Endothelial cell of umbilical vein (primary cell): ENCODE data around the gene TNN. TPM values are rescaled to one million over a fixed set of nuclear protein-coding genes. Genes with fewer than 3 reads are reported as not detected.
"Not testable (repeated sequence)": the region's sequence is repeated elsewhere in the genome, so short reads cannot be mapped to it uniquely, and the experiment has no call there.

Experiments
- BruUV-seq: library from RNA; stranded (reverse); fragments of 400-500 nt; replicated peaks from 2 replicates; lab custom pipeline; 2021; lab: Mats Ljungman, UMichigan
- CTCF ChIA-PET: fragments of 300-600, 350-600 bp; sonication (Branson Sonifier 250); formaldehyde crosslinking; loops from one replicate; lab custom pipeline; 2021; ENCODE audit warnings: antibody characterized with exemption, inconsistent platforms; lab: Charles Lee
- POLR2A ChIA-PET: fragments of 300-600, 350-600 bp; sonication (Branson Sonifier 250); formaldehyde crosslinking; loops from one replicate; lab custom pipeline; 2021; ENCODE audit warnings: antibody characterized with exemption, inconsistent platforms; lab: Charles Lee
- DNase-seq: peaks from one replicate; pipeline ENCODE4 v3.0.0-alpha.2; 2011; ENCODE audit warnings: low read depth, low spot score
- FAIRE-seq: peaks from 2 replicates; lab custom pipeline; 2011; peaks lifted over from hg19 to GRCh38; lab: Jason Lieb, UNC
- H2AFZ ChIP-seq: 2 replicates; pipeline ENCODE4 v1.6.0; 2012; ENCODE audit warnings: low read depth, low read length, control low read depth, inconsistent platforms
- H3K27ac ChIP-seq: 2 replicates; pipeline ENCODE4 v1.5.1; 2011; ENCODE audit warnings: low read depth, mild to moderate bottlenecking, control low read depth, low read length, moderate library complexity; ENCODE audit not compliant: insufficient read depth
- H3K27me3 ChIP-seq, 2 experiments: 2 replicates each; pipeline versions ENCODE4 v1.6.0 to v1.6.1; 2011; ENCODE audit warnings: low read length in 2 of 2, mixed read lengths in 1 of 2; ENCODE audit not compliant: control insufficient read depth in 2 of 2, insufficient read depth in 2 of 2
- H3K36me3 ChIP-seq, 2 experiments: 2 replicates in 1 of 2; 3 replicates in 1 of 2; pipeline ENCODE4 v1.5.1; 2011; ENCODE audit warnings: low read length in 2 of 2, mild to moderate bottlenecking in 1 of 2, moderate library complexity in 1 of 2; ENCODE audit not compliant: control insufficient read depth in 2 of 2, insufficient read depth in 2 of 2; ENCODE audit errors: extremely low read depth in 1 of 2
- H3K4me1 ChIP-seq: 3 replicates; pipeline ENCODE4 v1.5.1; 2011; ENCODE audit warnings: mild to moderate bottlenecking, low read length; ENCODE audit not compliant: control insufficient read depth, insufficient read depth; ENCODE audit errors: extremely low read depth
- H3K4me2 ChIP-seq: 2 replicates; pipeline ENCODE4 v1.6.1; 2011; ENCODE audit warnings: low read length, control low read depth, mixed read lengths; ENCODE audit not compliant: insufficient read depth
- H3K4me3 ChIP-seq, 3 experiments: fragments of 200-600 bp in 1 of 3; sonication (generic), shearing (Covaris generic) in 1 of 3; replicated peaks in 1 of 3; 2 replicates each; pipeline ENCODE4 v1.5.1; 2011 to 2016; ENCODE audit warnings: control low read depth in 3 of 3, low read length in 3 of 3, mild to moderate bottlenecking in 2 of 3, inconsistent platforms in 1 of 3, low read depth in 1 of 3, moderate library complexity in 1 of 3; ENCODE audit not compliant: insufficient read depth in 1 of 3
- H3K79me2 ChIP-seq: 2 replicates; pipeline ENCODE4 v1.6.0; 2012; ENCODE audit warnings: low read length, inconsistent platforms; ENCODE audit not compliant: control insufficient read depth, insufficient read depth
- H3K9ac ChIP-seq: replicated peaks from 2 replicates; pipeline ENCODE3; 2011; ENCODE audit warnings: low read length, control low read depth; ENCODE audit not compliant: insufficient read depth; ENCODE audit errors: extremely low read depth
- H3K9me1 ChIP-seq: replicated peaks from 3 replicates; pipeline ENCODE4 v1.6.0; 2011; ENCODE audit warnings: mild to moderate bottlenecking, low read length; ENCODE audit not compliant: control insufficient read depth, insufficient read depth; ENCODE audit errors: extremely low read depth
- H3K9me3 ChIP-seq: replicated peaks from 2 replicates; pipeline ENCODE4 v1.5.1; 2012; ENCODE audit warnings: low read length, inconsistent platforms; ENCODE audit not compliant: control insufficient read depth, insufficient read depth
- H4K20me1 ChIP-seq: replicated peaks from 2 replicates; pipeline ENCODE3; 2011; ENCODE audit warnings: mild to moderate bottlenecking, low read length; ENCODE audit not compliant: control insufficient read depth, insufficient read depth; ENCODE audit errors: extremely low read depth
- EZH2 ChIP-seq: IDR thresholded peaks from 2 replicates; pipeline ENCODE4 v1.6.1; 2012; ENCODE audit warnings: borderline replicate concordance, low read depth, mild to moderate bottlenecking, moderate library complexity, low read length, inconsistent platforms; ENCODE audit not compliant: severe bottlenecking
- FOS ChIP-seq: IDR thresholded peaks from 2 replicates; pipeline ENCODE4 v1.6.1; 2011; ENCODE audit warnings: mild to moderate bottlenecking, low read length, moderate library complexity, borderline replicate concordance; ENCODE audit not compliant: insufficient read depth
- GATA2 ChIP-seq: IDR thresholded peaks from 2 replicates; pipeline ENCODE4 v1.7.0; 2011; ENCODE audit warnings: low read depth, mild to moderate bottlenecking, moderate library complexity, mixed read lengths, low read length; ENCODE audit not compliant: insufficient read length, insufficient read depth
- JUN ChIP-seq: IDR thresholded peaks from 2 replicates; pipeline ENCODE4 v1.6.1; 2011; ENCODE audit warnings: borderline replicate concordance, low read depth; ENCODE audit not compliant: insufficient read length, insufficient read depth
- MYC ChIP-seq: IDR thresholded peaks from one replicate; pipeline ENCODE4 v1.6.1; 2011; ENCODE audit warnings: mild to moderate bottlenecking, low read depth, low read length
- POLR2A ChIP-seq: IDR thresholded peaks from 2 replicates; pipeline ENCODE4 v1.6.1; 2012; ENCODE audit warnings: low read depth, mild to moderate bottlenecking, control low read depth, low read length
- POLR2AphosphoS5 ChIP-seq: IDR thresholded peaks from 2 replicates; pipeline ENCODE4 v1.6.1; 2012; ENCODE audit warnings: low read depth, mild to moderate bottlenecking, control low read depth, low read length, moderate library complexity; ENCODE audit not compliant: insufficient read depth
- dilution Hi-C: fragments of 300-500 bp; cut with MboI; formaldehyde crosslinking; loops from one replicate; pipeline ENCODE4 v1.15.0; 2019; ENCODE audit warnings: low sequenced_read_pairs; ENCODE audit not compliant: extremely low pct_ligation_motif_present
- intact Hi-C: fragments of 100-400 bp; cut with micrococcal nuclease; formaldehyde crosslinking; loops from one replicate; pipeline ENCODE4 v1.10.0; 2022
- polyA plus RNA-seq, 4 experiments: library from polyadenylated mRNA; depleted of rRNA in 3 of 4; stranded (reverse) in 3 of 4; unstranded in 1 of 4; fragments of >200 nt; gene quantifications; 2 replicates each; pipeline versions ENCODE4 v1.2.1 to v1.2.3, GENCODE V29; 2011 to 2012; ENCODE audit warnings: missing spikeins in 1 of 4
- total RNA-seq: library from RNA; stranded (reverse); gene quantifications from 2 replicates; pipeline ENCODE4 v1.2.3, GENCODE V29; 2021
- TF ChIP-seq, protein P1 (sequence below), 2 donors: IDR thresholded peaks; 1 replicate in 1 of 2; 2 replicates in 1 of 2; pipeline ENCODE4 v1.5.1; 2011; ENCODE audit warnings: low read length in 2 of 2, mild to moderate bottlenecking in 2 of 2, moderate library complexity in 2 of 2, control low read depth in 1 of 2, inconsistent platforms in 1 of 2, low read depth in 1 of 2; ENCODE audit not compliant: insufficient read depth in 1 of 2; ENCODE audit errors: extremely low read depth in 1 of 2
- TF ChIP-seq, protein P2 (sequence below): IDR thresholded peaks from 2 replicates; pipeline ENCODE4 v1.6.1; 2011; ENCODE audit not compliant: insufficient read depth, insufficient read length

TNN gene
- total and polyA plus RNA-seq, 2 donors (not counting 3 experiments of a cell fraction or from before 2014, with no cell fraction given): not detected

DNA sequence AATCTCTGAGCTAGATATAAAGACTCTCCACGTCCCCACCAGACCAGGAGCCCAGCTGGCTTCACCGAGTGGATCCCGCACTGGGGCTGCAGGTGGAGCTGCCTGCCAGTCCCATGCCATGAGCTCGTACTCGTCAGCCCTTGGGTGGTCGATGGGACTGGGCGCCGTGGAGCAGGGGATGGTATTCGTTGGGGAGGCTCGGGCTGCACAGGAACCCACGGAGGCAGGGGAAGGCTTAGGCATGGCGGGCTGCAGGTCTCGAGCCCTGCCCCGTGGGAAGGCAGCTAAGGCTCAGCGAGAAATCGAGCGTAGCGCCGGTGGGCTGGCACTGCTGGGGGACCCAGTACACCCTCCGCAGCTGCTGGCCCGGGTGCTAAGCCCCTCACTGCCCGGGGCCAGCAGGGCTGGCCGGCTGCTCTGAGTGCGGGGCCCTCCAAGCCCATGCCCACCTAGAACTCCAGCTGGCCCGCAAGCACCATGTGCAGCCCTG is 40.7 kb downstream of the TNN start:
- H2AFZ ChIP-seq, BruUV-seq, H3K9me1 ChIP-seq, H3K9me3 ChIP-seq, H3K4me2 ChIP-seq, DNase-seq, dilution Hi-C loops, H3K27ac ChIP-seq, intact Hi-C loops, H3K4me3 ChIP-seq, H3K36me3 ChIP-seq, H4K20me1 ChIP-seq, H3K79me2 ChIP-seq, H3K4me1 ChIP-seq, H3K9ac ChIP-seq, POLR2A ChIA-PET, FAIRE-seq, H3K27me3 ChIP-seq: not testable (repeated sequence)
- CTCF ChIA-PET: interaction anchor here (9.8 kb wide), 1 partner anchor 17 kb away, joined by 85 read pairs; no protein-coding TSS in a partner anchor

DNA sequence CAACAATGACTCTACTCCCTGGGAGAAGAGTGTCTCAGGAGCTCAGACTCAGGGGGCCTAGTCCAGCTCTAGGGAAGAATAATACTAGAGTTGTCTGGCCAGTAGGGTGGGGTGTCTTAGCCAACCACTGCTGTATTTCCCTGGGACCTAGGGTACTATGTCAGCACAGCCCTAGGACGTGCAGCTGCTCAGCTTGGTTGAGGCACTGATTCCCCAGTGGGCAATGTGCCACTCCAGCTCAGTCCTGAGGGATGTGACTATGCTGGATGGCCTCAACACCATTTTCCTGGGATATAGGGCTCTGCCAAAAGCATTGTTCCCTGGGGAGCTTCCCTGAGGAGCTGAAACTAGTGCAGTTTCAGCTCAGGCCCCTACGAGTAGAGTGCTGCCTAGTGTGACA is 47.4 kb downstream of the TNN start:
- ChIA-PET CTCF (interaction anchor here (1.2 to 9.8 kb wide), 5 partner anchors 11 to 86 kb away, joined by 3 to 85 read pairs (median 5); no protein-coding TSS in a partner anchor), POLR2A (no interaction called here)
- FAIRE-seq (no peak), DNase-seq (no peak)
- H3K9me1 ChIP-seq: no peaks in the 10 kb centered on the region
- intact Hi-C loops (no loop called here), dilution Hi-C loops (no loop called here)
- no peaks in the 10 kb centered on the region for H3K27me3 ChIP-seq
- H3K9ac ChIP-seq: no peak overlapping the region
- H3K36me3 ChIP-seq: no peaks in the 10 kb centered on the region
- no TSS peak for BruUV-seq
- H3K79me2 ChIP-seq: no peaks in the 10 kb centered on the region
- H3K4me1 ChIP-seq: no peaks in the 10 kb centered on the region
- H4K20me1 ChIP-seq: no peaks in the 10 kb centered on the region
- no peak overlapping the region for H2AFZ ChIP-seq
- no peak overlapping the region for H3K4me2 ChIP-seq
- H3K4me3 ChIP-seq: no peak overlapping the region
- no peak overlapping the region for H3K27ac ChIP-seq
- TF ChIP-seq, protein P1, sequence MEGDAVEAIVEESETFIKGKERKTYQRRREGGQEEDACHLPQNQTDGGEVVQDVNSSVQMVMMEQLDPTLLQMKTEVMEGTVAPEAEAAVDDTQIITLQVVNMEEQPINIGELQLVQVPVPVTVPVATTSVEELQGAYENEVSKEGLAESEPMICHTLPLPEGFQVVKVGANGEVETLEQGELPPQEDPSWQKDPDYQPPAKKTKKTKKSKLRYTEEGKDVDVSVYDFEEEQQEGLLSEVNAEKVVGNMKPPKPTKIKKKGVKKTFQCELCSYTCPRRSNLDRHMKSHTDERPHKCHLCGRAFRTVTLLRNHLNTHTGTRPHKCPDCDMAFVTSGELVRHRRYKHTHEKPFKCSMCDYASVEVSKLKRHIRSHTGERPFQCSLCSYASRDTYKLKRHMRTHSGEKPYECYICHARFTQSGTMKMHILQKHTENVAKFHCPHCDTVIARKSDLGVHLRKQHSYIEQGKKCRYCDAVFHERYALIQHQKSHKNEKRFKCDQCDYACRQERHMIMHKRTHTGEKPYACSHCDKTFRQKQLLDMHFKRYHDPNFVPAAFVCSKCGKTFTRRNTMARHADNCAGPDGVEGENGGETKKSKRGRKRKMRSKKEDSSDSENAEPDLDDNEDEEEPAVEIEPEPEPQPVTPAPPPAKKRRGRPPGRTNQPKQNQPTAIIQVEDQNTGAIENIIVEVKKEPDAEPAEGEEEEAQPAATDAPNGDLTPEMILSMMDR (IDR thresholded peaks at IDR 0.05; ENCODE audit: extremely low read depth in 1 of 2, insufficient read depth in 1 of 2, low read depth in 1 of 2, low read length in 2 of 2): no peak
- TF ChIP-seq POLR2AphosphoS5 (no peak), EZH2 (no peak), POLR2A (no peak), JUN (no peak), GATA2 (no peak), MYC (no peak), FOS (no peak)
- TF ChIP-seq, protein P2, sequence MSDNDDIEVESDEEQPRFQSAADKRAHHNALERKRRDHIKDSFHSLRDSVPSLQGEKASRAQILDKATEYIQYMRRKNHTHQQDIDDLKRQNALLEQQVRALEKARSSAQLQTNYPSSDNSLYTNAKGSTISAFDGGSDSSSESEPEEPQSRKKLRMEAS: no peak
- no peaks in the 10 kb centered on the region for H3K9me3 ChIP-seq
